ENCODE results near the gene SDHAF1. TPM values are rescaled to one million over a fixed set of nuclear protein-coding genes. Genes with fewer than 3 reads are reported as not detected.

The SDHAF1 gene
- total and polyA plus RNA-seq, 2 of the 8 experiments (the other 6 are each of a cell fraction or from before 2014, with no cell fraction given): 16.0 to 21.3 TPM

GRCh38 chr19:36028313-36029041 is 33.5 kb downstream of the SDHAF1 start:
- H3K9me3 ChIP-seq (ENCODE audit: insufficient read depth in 2 of 2, low read depth in 1 of 2, low read length in 1 of 2): no peaks in the 10 kb centered on the region
- DNase-seq (ENCODE audit: low read depth in 1 of 2, low spot score in 2 of 2): no peak
- no peak overlapping the region for H3K4me3 ChIP-seq (ENCODE audit: extremely low read depth in 1 of 4, insufficient read depth in 2 of 4, low read depth in 3 of 4, low read length in 4 of 4)
- no peak overlapping the region for H2BK120ac ChIP-seq (replicated peaks; ENCODE audit: low read depth, low read length)
- H3K4me2 ChIP-seq (ENCODE audit: insufficient read depth in 1 of 2, low read depth in 2 of 2, low read length in 2 of 2): no peak overlapping the region
- ChIA-PET POLR2A (ENCODE audit: partially characterized antibody) (interaction anchor here (0.6 to 1.6 kb wide), 3 partner anchors 8 to 28 kb away, joined by 3 to 8 read pairs (median 3); partner anchors contain the start of genes THAP8 and WDR62), CTCF (ENCODE audit: partially characterized antibody) (interaction anchor here (1.7 to 1.8 kb wide), 2 partner anchors 22 to 31 kb away, joined by 3 to 8 read pairs; no protein-coding TSS in a partner anchor)
- H3K79me2 ChIP-seq (ENCODE audit: control insufficient read depth in 1 of 2, insufficient read depth in 2 of 2, low read length in 2 of 2): no peaks in the 10 kb centered on the region
- H3K4me1 ChIP-seq (replicated peaks in 1 of 4; ENCODE audit: control insufficient read depth in 3 of 4, insufficient read depth in 4 of 4, low read length in 3 of 4): peaks cover 0 to 11% (median 4%) of the 10 kb centered on the region in 4 experiments; a peak in 6 of 7 replicates
- H3K18ac ChIP-seq (ENCODE audit: extremely low read depth, low read length): no peak overlapping the region
- H3K56ac ChIP-seq (replicated peaks; ENCODE audit: insufficient read length, low read depth, low read length): no peak overlapping the region
- no peak overlapping the region for H2BK5ac ChIP-seq (ENCODE audit: low read depth, low read length)
- H3K14ac ChIP-seq (ENCODE audit: insufficient read length): no peak overlapping the region
- H3K23me2 ChIP-seq (ENCODE audit: low read depth, low read length): peaks cover 2% of the 10 kb centered on the region; the same call in 1 of the 2 replicates
- H4K91ac ChIP-seq (replicated peaks; ENCODE audit: insufficient read length, low read length): no peak overlapping the region
- 85% methylated on average over 8 of the region's 10 CpGs; no CpG with 5 or more reads in 1 of the 2 experiments for WGBS, 2 experiments (ENCODE audit: extremely low coverage in 1 of 2, insufficient coverage in 1 of 2, insufficient read length in 1 of 2, insufficient replicate concordance in 2 of 2, low coverage in 1 of 2, low lambda C conversion rate in 2 of 2, missing lambda C conversion rate in 1 of 2)
- no peak overlapping the region for H4K5ac ChIP-seq (ENCODE audit: insufficient read length, low read depth, low read length)
- H3K23ac ChIP-seq (ENCODE audit: insufficient read length): no peak overlapping the region
- no peak for FAIRE-seq
- no peak overlapping the region for H2BK15ac ChIP-seq (ENCODE audit: low read length)
- H2BK12ac ChIP-seq (ENCODE audit: low read depth, low read length): no peak overlapping the region
- no peak overlapping the region for H3K9ac ChIP-seq (replicated peaks in 1 of 4; ENCODE audit: extremely low read depth in 1 of 4, low read depth in 3 of 4, low read length in 3 of 4)
- H3K4ac ChIP-seq (replicated peaks; ENCODE audit: insufficient read length, low read depth, low read length): no peak overlapping the region
- H3K27me3 ChIP-seq (replicated peaks in 1 of 4; ENCODE audit: control insufficient read depth in 3 of 4, extremely low read depth in 1 of 4, insufficient read depth in 3 of 4, low read length in 3 of 4): peaks cover 0 to 2% (median 0%) of the 10 kb centered on the region in 4 experiments; a peak in 1 of 7 replicates
- no peak overlapping the region for H2AFZ ChIP-seq (ENCODE audit: low read length)
- no peak overlapping the region for H2BK20ac ChIP-seq (ENCODE audit: low read length)
- peaks cover 0 to 14% (median 5%) of the 10 kb centered on the region in 4 experiments; a peak in 4 of 8 replicates for H3K36me3 ChIP-seq (ENCODE audit: control insufficient read depth in 2 of 4, insufficient read depth in 4 of 4, low read length in 3 of 4)
- H4K20me1 ChIP-seq (replicated peaks in 1 of 2; ENCODE audit: control insufficient read depth in 1 of 2, insufficient read depth in 2 of 2, low read length in 2 of 2): peaks cover 0 to 9% of the 10 kb centered on the region in 2 experiments
- no peak overlapping the region for H4K8ac ChIP-seq (ENCODE audit: extremely low read depth, insufficient read depth, low read length)
- H3K79me1 ChIP-seq (ENCODE audit: low read depth, low read length): no peaks in the 10 kb centered on the region
- H3K27ac ChIP-seq (ENCODE audit: low read depth, low read length): no peak overlapping the region
- no peak overlapping the region for H2AK5ac ChIP-seq (ENCODE audit: low read depth, low read length)
- no peak for TF ChIP-seq JUND (IDR thresholded peaks at IDR 0.05; ENCODE audit: low read length)
- TF ChIP-seq HDAC2 (IDR thresholded peaks at IDR 0.05; ENCODE audit: borderline replicate concordance in 1 of 2, low read depth in 2 of 2, low read length in 2 of 2): no peak
- no peak for TF ChIP-seq RAD21 (IDR thresholded peaks at IDR 0.05 in 1 of 2, conservative IDR thresholded peaks at IDR 0.05 in 1 of 2; ENCODE audit: low read depth in 2 of 2, low read length in 2 of 2)
- no peak for TF ChIP-seq CBX5 (IDR thresholded peaks at IDR 0.05; ENCODE audit: low read depth, low read length)
- TF ChIP-seq EP300 (IDR thresholded peaks at IDR 0.05; ENCODE audit: borderline replicate concordance in 1 of 2, low read depth in 2 of 2, low read length in 2 of 2): no peak
- TF ChIP-seq POLR2AphosphoS5 (IDR thresholded peaks at IDR 0.05; ENCODE audit: low read depth, low read length): no peak
- no peak for TF ChIP-seq ASH2L (IDR thresholded peaks at IDR 0.05; ENCODE audit: low read length)
- no peak for TF ChIP-seq SRF (IDR thresholded peaks at IDR 0.05; ENCODE audit: low read depth, low read length)
- no peak for TF ChIP-seq KDM4A (IDR thresholded peaks at IDR 0.05; ENCODE audit: low read depth, low read length, severe bottlenecking)
- TF ChIP-seq TAF1 (IDR thresholded peaks at IDR 0.05; ENCODE audit: low read depth, low read length): no peak

Measured in H1 (cell line).